HepG2 (cell line): ENCODE results near the gene TBKBP1. TPM values are rescaled to one million over a fixed set of nuclear protein-coding genes. Genes with fewer than 3 reads are reported as not detected.

Experiments
- KDM4B ChIP-seq: sonication (generic); formaldehyde crosslinking; IDR thresholded peaks from 2 replicates; pipeline ENCODE4 v1.4.0; 2020; ENCODE audit warnings: missing genetic modification reagents
- KLF12 ChIP-seq: sonication (generic); formaldehyde crosslinking; IDR thresholded peaks from 2 replicates; pipeline ENCODE4 v1.4.0; 2020; ENCODE audit warnings: missing genetic modification reagents, borderline replicate concordance
- KMT2B ChIP-seq: IDR thresholded peaks from 2 replicates; pipeline ENCODE4 v1.6.1; 2016; ENCODE audit warnings: missing genetic modification reagents, missing compliant biosample characterization
- NFIC ChIP-seq: IDR thresholded peaks from 2 replicates; pipeline ENCODE4 v1.6.1; 2012; ENCODE audit warnings: mild to moderate bottlenecking, low read length, inconsistent platforms
- RFXANK ChIP-seq: IDR thresholded peaks from 2 replicates; pipeline ENCODE4 v1.6.1; 2016
- SMC3 ChIP-seq: IDR thresholded peaks from 2 replicates; pipeline ENCODE4 v1.6.1; 2011; ENCODE audit warnings: low read length, improper control_type of control experiment
- SOX13 ChIP-seq, 3 experiments: fragments of 450-650 bp in 1 of 3; sonication (generic) in 1 of 3; formaldehyde crosslinking in 1 of 3; IDR thresholded peaks in 2 of 3; conservative IDR thresholded peaks in 1 of 3; 2 replicates each; pipeline versions ENCODE4 v1.5.0 to v1.6.1; 2016 to 2020; ENCODE audit warnings: antibody characterized with exemption in 1 of 3, mild to moderate bottlenecking in 1 of 3, missing compliant biosample characterization in 1 of 3, missing genetic modification reagents in 1 of 3, moderate library complexity in 1 of 3
- YEATS4 ChIP-seq: sonication (generic); formaldehyde crosslinking; IDR thresholded peaks from 2 replicates; pipeline ENCODE4 v1.4.0; 2020; ENCODE audit warnings: missing genetic modification reagents, borderline replicate concordance
- ZBTB21 ChIP-seq: sonication (generic); formaldehyde crosslinking; IDR thresholded peaks from 2 replicates; pipeline ENCODE4 v1.4.0; 2020; ENCODE audit warnings: missing genetic modification reagents
- ZC3H4 ChIP-seq: sonication (generic); formaldehyde crosslinking; IDR thresholded peaks from 2 replicates; pipeline ENCODE4 v1.4.0; 2020; ENCODE audit warnings: missing genetic modification reagents, borderline replicate concordance
- ZFP90 ChIP-seq: sonication (generic); formaldehyde crosslinking; IDR thresholded peaks from 2 replicates; pipeline ENCODE4 v1.8.0; 2022; ENCODE audit warnings: missing genetic modification reagents, mild to moderate bottlenecking, inconsistent platforms, borderline replicate concordance
- ZFX ChIP-seq: sonication (generic); formaldehyde crosslinking; IDR thresholded peaks from 2 replicates; pipeline ENCODE4 v1.4.0; 2020; ENCODE audit warnings: mild to moderate bottlenecking, low read depth, missing genetic modification reagents, moderate library complexity
- ZKSCAN8 ChIP-seq: IDR thresholded peaks from 2 replicates; pipeline ENCODE4 v1.6.1; 2016; ENCODE audit warnings: borderline replicate concordance, missing genetic modification reagents, missing compliant biosample characterization
- ZNF251 ChIP-seq: sonication (generic); formaldehyde crosslinking; IDR thresholded peaks from 2 replicates; pipeline ENCODE4 v1.9.0; 2021; ENCODE audit warnings: mild to moderate bottlenecking, missing genetic modification reagents
- ZNF30 ChIP-seq: sonication (generic); formaldehyde crosslinking; IDR thresholded peaks from 2 replicates; pipeline ENCODE4 v1.5.0; 2020; ENCODE audit warnings: mild to moderate bottlenecking, missing genetic modification reagents
- ZNF530 ChIP-seq: sonication (generic); formaldehyde crosslinking; IDR thresholded peaks from 2 replicates; pipeline ENCODE4 v1.5.0; 2020; ENCODE audit warnings: low read depth, mild to moderate bottlenecking, missing genetic modification reagents
- ZNF569 ChIP-seq: sonication (generic); formaldehyde crosslinking; IDR thresholded peaks from 2 replicates; pipeline ENCODE4 v1.5.0; 2020; ENCODE audit warnings: mild to moderate bottlenecking, missing genetic modification reagents, moderate library complexity, borderline replicate concordance
- ZNF773 ChIP-seq: sonication (generic); formaldehyde crosslinking; IDR thresholded peaks from 2 replicates; pipeline ENCODE4 v1.4.0; 2020; ENCODE audit warnings: missing genetic modification reagents, borderline replicate concordance
- ZNF777 ChIP-seq: sonication (generic); formaldehyde crosslinking; IDR thresholded peaks from 2 replicates; pipeline ENCODE4 v1.4.0; 2020; ENCODE audit warnings: missing genetic modification reagents
- polyA plus RNA-seq, 8 experiments: library from polyadenylated mRNA; depleted of rRNA in 3 of 8; stranded (reverse) in 7 of 8; unstranded in 1 of 8; fragments of >200 nt; fragmentation: Illumina TruSeq in 4 of 8; extraction: Trizol in 4 of 8; gene quantifications; 2 replicates each; pipeline versions ENCODE4 v1.2.1 to v1.2.3, GENCODE V29; 2011 to 2016; ENCODE audit warnings: low read depth in 4 of 8, missing spikeins in 1 of 8, mixed read lengths in 1 of 8; ENCODE audit not compliant: insufficient read depth in 1 of 8
- total RNA-seq, 5 experiments: library from RNA; depleted of rRNA; stranded (reverse); fragments of >200 nt; fragmentation: Illumina TruSeq; extraction: Trizol; gene quantifications; 2 replicates each; pipeline ENCODE4 v1.2.3, GENCODE V29; 2016; ENCODE audit warnings: low read depth in 1 of 5
- TF ChIP-seq, protein P1 (sequence below): sonication (generic); formaldehyde crosslinking; IDR thresholded peaks from 2 replicates; pipeline ENCODE4 v1.4.0; 2020; ENCODE audit warnings: missing genetic modification reagents
- TF ChIP-seq, protein P2 (sequence below): sonication (generic); formaldehyde crosslinking; IDR thresholded peaks from 2 replicates; pipeline ENCODE4 v1.4.0; 2020; ENCODE audit warnings: missing genetic modification reagents, mild to moderate bottlenecking, borderline replicate concordance
- TF ChIP-seq, protein P3 (sequence below): sonication (generic); formaldehyde crosslinking; IDR thresholded peaks from 2 replicates; pipeline ENCODE4 v1.4.0; 2020; ENCODE audit warnings: missing genetic modification reagents

TBKBP1 gene
- total and polyA plus RNA-seq, 2 of the 13 experiments (the other 11 are each of a cell fraction or from before 2014, with no cell fraction given) = 2.6 to 7.0 TPM

DNA sequence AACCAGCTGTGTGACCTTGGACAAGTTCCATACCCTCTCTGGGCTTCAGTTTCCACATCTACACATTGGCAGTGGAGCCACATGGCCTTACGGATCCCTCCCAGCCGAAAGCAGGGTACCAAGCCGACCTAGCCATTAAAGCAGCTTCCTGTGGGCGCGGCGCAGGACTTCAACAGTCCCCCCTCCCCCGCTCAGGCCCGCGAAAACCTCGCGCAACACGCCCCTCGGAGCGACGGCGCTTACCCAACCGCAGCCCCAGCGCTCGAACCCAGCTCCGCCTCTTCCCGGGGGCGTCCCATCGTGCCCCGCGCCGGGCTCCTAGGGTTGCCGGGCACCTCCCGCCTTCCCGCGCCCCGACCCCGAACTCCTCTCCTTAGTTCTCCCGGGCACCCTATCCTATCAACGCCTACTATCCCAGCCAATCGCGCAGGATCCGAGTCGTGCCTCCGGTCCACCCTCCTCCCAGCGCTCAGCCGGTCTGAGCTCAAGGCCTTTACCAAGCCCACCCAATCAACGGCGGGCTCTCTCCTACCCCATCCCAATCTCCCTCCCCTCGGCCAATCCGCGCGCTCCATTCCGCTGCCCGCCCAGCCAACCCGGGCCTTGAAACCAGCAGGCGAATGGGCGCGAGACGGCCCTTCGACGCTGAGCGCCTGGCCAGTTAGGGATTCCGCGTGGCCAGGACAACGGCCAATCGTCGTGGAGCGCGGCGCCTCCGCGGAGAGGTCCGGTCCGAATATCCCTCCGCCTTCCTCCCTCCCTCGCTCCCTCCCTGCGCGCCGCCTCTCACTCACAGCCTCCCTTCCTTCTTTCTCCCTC is 44.6 kb upstream of the TBKBP1 start, which contains the start of gene KPNB1 (continued):
- TF ChIP-seq ZC3H4 (CRISPR knock-in tag) (no peak; the same call in 1 of the 2 replicates), ZFP90 (peak; percentile 61), SMC3 (no peak), ZNF530 (CRISPR knock-in tag) (no peak), ZNF569 (no peak), ZNF777 (CRISPR knock-in tag) (peak; percentile 55), ZNF251 (CRISPR knock-in tag) (0 out of 2 replicates have a peak, but pooled peaks have one; percentile 24), YEATS4 (peak; percentile 98), SOX13 (IDR thresholded peaks at IDR 0.05) (peak; percentile 79), SOX13 (CRISPR knock-in tag; conservative IDR thresholded peaks at IDR 0.05 in 1 of 2, IDR thresholded peaks at IDR 0.05 in 1 of 2) (peak in 1 of 2 experiments; percentile 68; a peak in 2 of 4 replicates), KLF12 (CRISPR knock-in tag) (peak; percentile 76), KDM4B (CRISPR knock-in tag) (peak; percentile 97), ZNF30 (peak; percentile 66; the same call in 1 of the 2 replicates), ZNF773 (peak; percentile 44; the same call in 1 of the 2 replicates), RFXANK (CRISPR knock-in tag) (peak; percentile 96), ZKSCAN8 (CRISPR knock-in tag) (0 out of 2 replicates have a peak, but pooled peaks have one; percentile 62), NFIC (no peak), ZFX (peak; percentile 86), KMT2B (CRISPR knock-in tag) (peak; percentile 87), ZBTB21 (CRISPR knock-in tag) (0 out of 2 replicates have a peak, but pooled peaks have one; percentile 56)
- TF ChIP-seq, protein P1, sequence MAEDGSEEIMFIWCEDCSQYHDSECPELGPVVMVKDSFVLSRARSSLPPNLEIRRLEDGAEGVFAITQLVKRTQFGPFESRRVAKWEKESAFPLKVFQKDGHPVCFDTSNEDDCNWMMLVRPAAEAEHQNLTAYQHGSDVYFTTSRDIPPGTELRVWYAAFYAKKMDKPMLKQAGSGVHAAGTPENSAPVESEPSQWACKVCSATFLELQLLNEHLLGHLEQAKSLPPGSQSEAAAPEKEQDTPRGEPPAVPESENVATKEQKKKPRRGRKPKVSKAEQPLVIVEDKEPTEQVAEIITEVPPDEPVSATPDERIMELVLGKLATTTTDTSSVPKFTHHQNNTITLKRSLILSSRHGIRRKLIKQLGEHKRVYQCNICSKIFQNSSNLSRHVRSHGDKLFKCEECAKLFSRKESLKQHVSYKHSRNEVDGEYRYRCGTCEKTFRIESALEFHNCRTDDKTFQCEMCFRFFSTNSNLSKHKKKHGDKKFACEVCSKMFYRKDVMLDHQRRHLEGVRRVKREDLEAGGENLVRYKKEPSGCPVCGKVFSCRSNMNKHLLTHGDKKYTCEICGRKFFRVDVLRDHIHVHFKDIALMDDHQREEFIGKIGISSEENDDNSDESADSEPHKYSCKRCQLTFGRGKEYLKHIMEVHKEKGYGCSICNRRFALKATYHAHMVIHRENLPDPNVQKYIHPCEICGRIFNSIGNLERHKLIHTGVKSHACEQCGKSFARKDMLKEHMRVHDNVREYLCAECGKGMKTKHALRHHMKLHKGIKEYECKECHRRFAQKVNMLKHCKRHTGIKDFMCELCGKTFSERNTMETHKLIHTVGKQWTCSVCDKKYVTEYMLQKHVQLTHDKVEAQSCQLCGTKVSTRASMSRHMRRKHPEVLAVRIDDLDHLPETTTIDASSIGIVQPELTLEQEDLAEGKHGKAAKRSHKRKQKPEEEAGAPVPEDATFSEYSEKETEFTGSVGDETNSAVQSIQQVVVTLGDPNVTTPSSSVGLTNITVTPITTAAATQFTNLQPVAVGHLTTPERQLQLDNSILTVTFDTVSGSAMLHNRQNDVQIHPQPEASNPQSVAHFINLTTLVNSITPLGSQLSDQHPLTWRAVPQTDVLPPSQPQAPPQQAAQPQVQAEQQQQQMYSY (CRISPR knock-in tag) = no peak; the same call in none of the 2 replicates
- TF ChIP-seq, protein P2, sequence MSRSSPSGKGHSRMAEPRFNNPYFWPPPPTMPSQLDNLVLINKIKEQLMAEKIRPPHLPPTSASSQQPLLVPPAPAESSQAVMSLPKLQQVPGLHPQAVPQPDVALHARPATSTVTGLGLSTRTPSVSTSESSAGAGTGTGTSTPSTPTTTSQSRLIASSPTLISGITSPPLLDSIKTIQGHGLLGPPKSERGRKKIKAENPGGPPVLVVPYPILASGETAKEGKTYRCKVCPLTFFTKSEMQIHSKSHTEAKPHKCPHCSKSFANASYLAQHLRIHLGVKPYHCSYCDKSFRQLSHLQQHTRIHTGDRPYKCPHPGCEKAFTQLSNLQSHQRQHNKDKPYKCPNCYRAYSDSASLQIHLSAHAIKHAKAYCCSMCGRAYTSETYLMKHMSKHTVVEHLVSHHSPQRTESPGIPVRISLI (CRISPR knock-in tag) = peak; percentile 68; the same call in 1 of the 2 replicates
- TF ChIP-seq, protein P3, sequence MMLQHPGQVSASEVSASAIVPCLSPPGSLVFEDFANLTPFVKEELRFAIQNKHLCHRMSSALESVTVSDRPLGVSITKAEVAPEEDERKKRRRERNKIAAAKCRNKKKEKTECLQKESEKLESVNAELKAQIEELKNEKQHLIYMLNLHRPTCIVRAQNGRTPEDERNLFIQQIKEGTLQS (CRISPR knock-in tag) = peak; percentile 9; the same call in 1 of the 2 replicates
